ENCODE results near the gene SH2D3A. TPM values are rescaled to one million over a fixed set of nuclear protein-coding genes. Genes with fewer than 3 reads are reported as not detected.
A peak's percentile ranks its signal among the peaks of the same experiment; 100 is the strongest.

SH2D3A gene
- polyA plus RNA-seq, 3 donors: 0.11 TPM; not detected in 2

- Histone ChIP-seq H4K20me1 (ENCODE audit: insufficient read depth, low read length) (no peaks in the 10 kb centered on the region), H3K27ac (ENCODE audit: low read depth in 1 of 2, low read length in 2 of 2) (no peak overlapping the region), H3K4me2 (replicated peaks; ENCODE audit: extremely low read depth, low read length, poor library complexity, severe bottlenecking) (no peak overlapping the region), H3K9ac (ENCODE audit: insufficient read depth, low read length, poor library complexity, severe bottlenecking) (no peak overlapping the region), H2AFZ (ENCODE audit: insufficient read depth, low read depth, low read length, poor library complexity, severe bottlenecking) (no peak overlapping the region), H3K27me3 (ENCODE audit: control insufficient read depth in 2 of 2, insufficient read depth in 2 of 2, low read length in 2 of 2) (no peaks in the 10 kb centered on the region), H3K79me2 (ENCODE audit: insufficient read depth, low read length) (no peaks in the 10 kb centered on the region), H3K36me3 (replicated peaks in 1 of 2; ENCODE audit: control insufficient read depth in 1 of 2, insufficient read depth in 2 of 2, low read length in 2 of 2) (no peaks in the 10 kb centered on the region), H3K4me3 (replicated peaks in 1 of 3; ENCODE audit: low read depth in 2 of 3, low read length in 3 of 3) (no peak overlapping the region), H3K9me3 (replicated peaks in 1 of 2; ENCODE audit: control insufficient read depth in 1 of 2, insufficient read depth in 1 of 2, low read length in 2 of 2) (no peaks in the 10 kb centered on the region), H3K4me1 (ENCODE audit: control insufficient read depth in 1 of 2, insufficient read depth in 2 of 2, low read length in 2 of 2) (peaks cover 80 to 85% of the 10 kb centered on the region in 2 donors)
- H3K4me1 Mint-ChIP-seq: peaks cover 82% of the 10 kb centered on the region
- H3K36me3 Mint-ChIP-seq: peaks cover 4 to 9% of the 10 kb centered on the region in 2 donors
- H3K9me3 Mint-ChIP-seq: peaks cover 0 to 4% (median 0%) of the 10 kb centered on the region in 7 donors
- H3K27ac Mint-ChIP-seq: no peak overlapping the region
- 90% methylated on average over 13 of the region's 15 CpGs for WGBS (ENCODE audit: insufficient coverage)
- H3K27me3 Mint-ChIP-seq (ENCODE audit: low read depth in 3 of 3): peaks cover 3 to 6% (median 5%) of the 10 kb centered on the region in 3 donors
- DNase-seq: no peak
- no peak for TF ChIP-seq CTCF (IDR thresholded peaks at IDR 0.05)
- peak overlapping the region in 1 of 2 donors; percentile 39 for H3K4me3 Mint-ChIP-seq
- intact Hi-C loops (cut with micrococcal nuclease): loop anchor here in 1 of 2 donors (5.0 kb wide), 1 partner anchor 38 kb away; no protein-coding TSS in a partner anchor
These were observed 42.4 kb downstream of the SH2D3A start for GRCh38 chr19:6724631-6725492.

- Histone ChIP-seq H3K9me3 (replicated peaks in 1 of 2; ENCODE audit: control insufficient read depth in 1 of 2, insufficient read depth in 1 of 2, low read length in 2 of 2) (no peaks in the 10 kb centered on the region), H3K79me2 (ENCODE audit: insufficient read depth, low read length) (no peaks in the 10 kb centered on the region), H3K4me3 (replicated peaks in 1 of 3; ENCODE audit: low read depth in 2 of 3, low read length in 3 of 3) (peak overlapping the region in 1 of 3 experiments; percentile 42), H3K27me3 (ENCODE audit: control insufficient read depth in 2 of 2, insufficient read depth in 2 of 2, low read length in 2 of 2) (no peaks in the 10 kb centered on the region), H3K36me3 (replicated peaks in 1 of 2; ENCODE audit: control insufficient read depth in 1 of 2, insufficient read depth in 2 of 2, low read length in 2 of 2) (no peaks in the 10 kb centered on the region), H3K27ac (ENCODE audit: low read depth in 1 of 2, low read length in 2 of 2) (peak overlapping the region in 1 of 2 donors; percentile 11), H3K4me2 (replicated peaks; ENCODE audit: extremely low read depth, low read length, poor library complexity, severe bottlenecking) (peak overlapping the region; percentile 52), H3K4me1 (ENCODE audit: control insufficient read depth in 1 of 2, insufficient read depth in 2 of 2, low read length in 2 of 2) (peaks cover 70 to 83% of the 10 kb centered on the region in 2 donors), H2AFZ (ENCODE audit: insufficient read depth, low read depth, low read length, poor library complexity, severe bottlenecking) (no peak overlapping the region), H3K9ac (ENCODE audit: insufficient read depth, low read length, poor library complexity, severe bottlenecking) (no peak overlapping the region), H4K20me1 (ENCODE audit: insufficient read depth, low read length) (no peaks in the 10 kb centered on the region)
- 20% methylated on average over 3 of the region's 5 CpGs for WGBS (ENCODE audit: insufficient coverage)
- no peaks in the 10 kb centered on the region for H3K36me3 Mint-ChIP-seq
- peaks cover 0 to 6% (median 0%) of the 10 kb centered on the region in 7 donors for H3K9me3 Mint-ChIP-seq
- H3K27me3 Mint-ChIP-seq (ENCODE audit: low read depth in 3 of 3): peaks cover 3 to 11% (median 3%) of the 10 kb centered on the region in 3 donors
- intact Hi-C loops (cut with micrococcal nuclease): loop anchor here in 1 of 2 donors (5.0 kb wide), 1 partner anchor 36 kb away; no protein-coding TSS in a partner anchor
- DNase-seq: peak; percentile 52 to 87 (median 67)
- H3K27ac Mint-ChIP-seq: peak overlapping the region in 5 of 7 donors; percentile 11 to 84 (median 66)
- peaks cover 76% of the 10 kb centered on the region for H3K4me1 Mint-ChIP-seq
- TF ChIP-seq CTCF (IDR thresholded peaks at IDR 0.05): no peak
- H3K4me3 Mint-ChIP-seq: peak overlapping the region; percentile 35 to 84
These were observed 43.5 kb downstream of the SH2D3A start for GRCh38 chr19:6723738-6724137.

Measured in CD14-positive monocyte (primary cell).